Endodermal cell (in vitro differentiated cells): Measurements from ENCODE around the gene TLX1. TPM values are rescaled to one million over a fixed set of nuclear protein-coding genes. Genes with fewer than 3 reads are reported as not detected.

ENCODE experiments used
- DNase-seq: peaks from one replicate; pipeline ENCODE4 v3.0.0-alpha.2; 2017
- H3K27ac ChIP-seq: 2 replicates; pipeline ENCODE4 v1.5.1; 2013; ENCODE audit warnings: mild to moderate bottlenecking, low read depth, low read length, moderate library complexity
- H3K27me3 ChIP-seq: 2 replicates; pipeline ENCODE4 v1.6.1; 2013; ENCODE audit warnings: mild to moderate bottlenecking, low read length, moderate library complexity; ENCODE audit not compliant: insufficient read depth, control insufficient read depth, poor library complexity, severe bottlenecking
- H3K36me3 ChIP-seq: 2 replicates; pipeline ENCODE4 v1.7.0; 2013; ENCODE audit warnings: mild to moderate bottlenecking, low read length, moderate library complexity; ENCODE audit not compliant: control insufficient read depth, insufficient read depth
- H3K4me1 ChIP-seq: one replicate; pipeline ENCODE4 v1.7.0; 2013; ENCODE audit warnings: low read length; ENCODE audit not compliant: control insufficient read depth, insufficient read depth
- H3K4me3 ChIP-seq: 2 replicates; pipeline ENCODE4 v1.5.1; 2013; ENCODE audit warnings: mild to moderate bottlenecking, low read length, moderate library complexity
- H3K9ac ChIP-seq: 2 replicates; pipeline ENCODE4 v1.6.1; 2013; ENCODE audit warnings: mild to moderate bottlenecking, low read length, moderate library complexity; ENCODE audit not compliant: poor library complexity, severe bottlenecking; ENCODE audit errors: extremely low read depth
- H3K9me3 ChIP-seq: 2 replicates; pipeline ENCODE4 v1.6.1; 2013; ENCODE audit warnings: mild to moderate bottlenecking, low read length, moderate library complexity; ENCODE audit not compliant: control insufficient read depth
- H3K27ac Mint-ChIP-seq: 2 replicates; pipeline ENCODE4 v1.8.0; 2020; ENCODE audit warnings: mixed read lengths
- H3K27me3 Mint-ChIP-seq: 2 replicates; pipeline ENCODE4 v1.8.0; 2021; ENCODE audit warnings: mild to moderate bottlenecking, mixed read lengths; ENCODE audit not compliant: insufficient read depth
- H3K36me3 Mint-ChIP-seq: 2 replicates; pipeline ENCODE4 v1.8.0; 2020; ENCODE audit warnings: low read depth, mixed read lengths
- H3K4me1 Mint-ChIP-seq: 2 replicates; pipeline ENCODE4 v1.8.0; 2020; ENCODE audit warnings: mixed read lengths
- H3K4me3 Mint-ChIP-seq: 2 replicates; pipeline ENCODE4 v1.8.0; 2020; ENCODE audit warnings: mild to moderate bottlenecking, moderate library complexity, mixed read lengths
- H3K9me3 Mint-ChIP-seq: 2 replicates; pipeline ENCODE4 v1.8.0; 2020; ENCODE audit warnings: mild to moderate bottlenecking, mixed read lengths
- WGBS, 2 experiments: methylation state at CpG; one replicate each; pipeline versions ENCODE4 v1.1.5 to v1.1.7; 2013; ENCODE audit warnings: missing lambda C conversion rate in 2 of 2, mixed read lengths in 1 of 2; ENCODE audit not compliant: insufficient coverage in 1 of 2, insufficient read length in 1 of 2; 5-methylcytosine and 5-hydroxymethylcytosine counted together
- total RNA-seq, 2 donors: library from RNA; stranded (reverse); fragmentation: NEBNext Ultra II Directional in 1 of 2; extraction: Animal tissue kit (Norgen Biotek cat#: 25700) in 1 of 2; gene quantifications; 2 replicates in 1 of 2; 3 replicates in 1 of 2; pipeline ENCODE4 v1.2.1, GENCODE V29; 2021
- TF ChIP-seq, protein P1 (sequence below): fragments of 200-600 bp; sonication (generic); conservative IDR thresholded peaks from 2 replicates; pipeline ENCODE4 v1.5.0; 2021; ENCODE audit warnings: antibody characterized with exemption, mild to moderate bottlenecking

Gene TLX1
- total RNA-seq, 2 donors from 2014 or later = not detected

DNA sequence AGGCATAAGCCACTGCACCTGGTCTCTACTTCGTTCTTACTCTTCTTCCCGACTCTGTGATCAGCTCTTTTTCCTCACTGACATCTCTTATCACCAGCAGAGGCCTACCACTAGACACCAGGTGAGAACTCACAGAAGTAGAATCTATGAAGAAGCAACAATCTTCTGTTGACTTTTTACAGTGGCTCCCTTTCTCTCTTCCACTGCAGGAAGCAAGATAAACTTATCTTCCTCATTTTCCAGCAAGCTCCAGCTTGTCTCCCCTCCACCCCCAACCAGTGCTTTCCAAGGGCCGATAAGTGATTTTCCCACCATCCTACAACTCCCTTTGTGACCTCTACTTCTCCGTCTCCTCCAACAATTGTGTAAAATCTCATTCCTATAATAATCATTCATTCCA lies 45.5 kb downstream of the TLX1 start:
- WGBS, 2 experiments = 79 to 90% methylated on average over 4 of the region's 4 CpGs
- no peaks in the 10 kb centered on the region for H3K27me3 ChIP-seq
- H3K4me3 Mint-ChIP-seq = no peak overlapping the region
- no peaks in the 10 kb centered on the region for H3K36me3 ChIP-seq
- H3K27ac Mint-ChIP-seq = no peak overlapping the region
- no peaks in the 10 kb centered on the region for H3K36me3 Mint-ChIP-seq
- no peak for DNase-seq
- H3K4me1 ChIP-seq = peaks cover 5% of the 10 kb centered on the region
- no peak overlapping the region for H3K9ac ChIP-seq
- TF ChIP-seq, protein P1, sequence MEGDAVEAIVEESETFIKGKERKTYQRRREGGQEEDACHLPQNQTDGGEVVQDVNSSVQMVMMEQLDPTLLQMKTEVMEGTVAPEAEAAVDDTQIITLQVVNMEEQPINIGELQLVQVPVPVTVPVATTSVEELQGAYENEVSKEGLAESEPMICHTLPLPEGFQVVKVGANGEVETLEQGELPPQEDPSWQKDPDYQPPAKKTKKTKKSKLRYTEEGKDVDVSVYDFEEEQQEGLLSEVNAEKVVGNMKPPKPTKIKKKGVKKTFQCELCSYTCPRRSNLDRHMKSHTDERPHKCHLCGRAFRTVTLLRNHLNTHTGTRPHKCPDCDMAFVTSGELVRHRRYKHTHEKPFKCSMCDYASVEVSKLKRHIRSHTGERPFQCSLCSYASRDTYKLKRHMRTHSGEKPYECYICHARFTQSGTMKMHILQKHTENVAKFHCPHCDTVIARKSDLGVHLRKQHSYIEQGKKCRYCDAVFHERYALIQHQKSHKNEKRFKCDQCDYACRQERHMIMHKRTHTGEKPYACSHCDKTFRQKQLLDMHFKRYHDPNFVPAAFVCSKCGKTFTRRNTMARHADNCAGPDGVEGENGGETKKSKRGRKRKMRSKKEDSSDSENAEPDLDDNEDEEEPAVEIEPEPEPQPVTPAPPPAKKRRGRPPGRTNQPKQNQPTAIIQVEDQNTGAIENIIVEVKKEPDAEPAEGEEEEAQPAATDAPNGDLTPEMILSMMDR = no peak
- peaks cover 15% of the 10 kb centered on the region for H3K9me3 ChIP-seq
- no peak overlapping the region for H3K27ac ChIP-seq
- H3K4me1 Mint-ChIP-seq = peaks cover 13% of the 10 kb centered on the region
- H3K4me3 ChIP-seq = peak overlapping the region; percentile 45
- peaks cover 21% of the 10 kb centered on the region for H3K27me3 Mint-ChIP-seq
- H3K9me3 Mint-ChIP-seq = peaks cover 16% of the 10 kb centered on the region

DNA sequence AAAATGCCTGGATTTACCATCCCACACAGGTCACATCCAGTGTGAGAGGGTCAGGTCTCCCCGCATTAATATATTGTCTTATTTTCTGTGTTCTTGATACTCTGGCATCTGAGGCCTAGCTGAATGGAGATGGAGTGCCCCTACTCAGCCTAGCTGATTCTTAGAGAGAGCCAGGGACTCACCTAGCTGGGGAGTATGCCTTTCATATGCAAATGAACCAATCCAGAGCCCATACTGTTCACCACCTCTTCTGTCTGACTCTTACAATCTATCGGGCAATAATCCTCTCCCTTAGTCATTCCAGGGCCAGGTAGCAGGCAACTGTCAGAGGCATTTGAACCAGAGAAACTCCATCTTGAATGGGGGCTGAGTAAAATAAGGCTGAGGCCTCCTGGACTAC lies 51.8 kb downstream of the TLX1 start:
- Histone ChIP-seq H3K4me1 (no peaks in the 10 kb centered on the region), H3K9ac (no peak overlapping the region), H3K4me3 (no peak overlapping the region), H3K27me3 (no peaks in the 10 kb centered on the region), H3K36me3 (no peaks in the 10 kb centered on the region), H3K9me3 (no peaks in the 10 kb centered on the region), H3K27ac (no peak overlapping the region)
- no peaks in the 10 kb centered on the region for H3K36me3 Mint-ChIP-seq
- DNase-seq = peak; percentile 49
- 59% methylated on average over 2 of the region's 2 CpGs; no CpG with 5 or more reads in 1 of the 2 experiments for WGBS, 2 experiments
- H3K9me3 Mint-ChIP-seq = no peaks in the 10 kb centered on the region
- H3K27me3 Mint-ChIP-seq = peaks cover 8% of the 10 kb centered on the region
- H3K4me1 Mint-ChIP-seq = no peaks in the 10 kb centered on the region
- no peak overlapping the region for H3K4me3 Mint-ChIP-seq
- TF ChIP-seq, protein P1 = no peak
- H3K27ac Mint-ChIP-seq = no peak overlapping the region

- Mint-ChIP-seq H3K27ac (no peak overlapping the region), H3K4me3 (no peak overlapping the region), H3K36me3 (no peaks in the 10 kb centered on the region), H3K27me3 (peaks cover 4% of the 10 kb centered on the region), H3K4me1 (no peaks in the 10 kb centered on the region), H3K9me3 (no peaks in the 10 kb centered on the region)
- WGBS, 2 experiments = 83 to 95% methylated on average over 4 to 6 of the region's 6 CpGs
- Histone ChIP-seq H3K36me3 (no peaks in the 10 kb centered on the region), H3K27me3 (no peaks in the 10 kb centered on the region), H3K9ac (no peak overlapping the region), H3K27ac (no peak overlapping the region), H3K4me3 (no peak overlapping the region), H3K9me3 (no peaks in the 10 kb centered on the region), H3K4me1 (no peaks in the 10 kb centered on the region)
- no peak for DNase-seq
- TF ChIP-seq, protein P1 = no peak
Observed at GRCh38 chr10:101183458-101184183, 52.5 kb downstream of the TLX1 start.

Other genes starting within 250 kb of the TLX1 start
- 10 to 100 TPM; 31.5 to 38.9 TPM for gene SLF2, start 218.3 kb upstream of the TLX1 start, total RNA-seq
- 10 to 100 TPM; 20.1 to 36.6 TPM for gene SEMA4G, start 161.8 kb upstream of the TLX1 start, total RNA-seq
- gene MRPL43, start 143.8 kb upstream of the TLX1 start, total RNA-seq = 10 to 100 TPM; 68.9 to 72.8 TPM
- gene TWNK, start 143.8 kb upstream of the TLX1 start, total RNA-seq = 10 to 100 TPM; 11.2 to 15.1 TPM
- 10 to 100 TPM; 76.8 to 85.9 TPM for gene LZTS2, start 131.5 kb upstream of the TLX1 start, total RNA-seq
- gene PDZD7, start 100.2 kb upstream of the TLX1 start, total RNA-seq = 1 to 10 TPM in 1 of 2 donors, under 1 TPM in 1; 0.49 to 1.1 TPM
- 1 to 10 TPM; 1.8 to 2.1 TPM for gene SFXN3, start 100.1 kb upstream of the TLX1 start, total RNA-seq
- 10 to 100 TPM in 1 of 2 donors, 1 to 10 TPM in 1; 5.2 to 10.0 TPM for gene KAZALD1, start 69.3 kb upstream of the TLX1 start, total RNA-seq
- gene LBX1, start 98.2 kb downstream of the TLX1 start, total RNA-seq = not detected
- 10 to 100 TPM; 30.1 to 38.2 TPM for gene BTRC, start 222.9 kb downstream of the TLX1 start, total RNA-seq